Testis (tissue), 2 donors: Measurements from ENCODE around the gene MAP2K5.

Source experiments
- POLR2A ChIP-seq: fragments of 450-650 bp; IDR thresholded peaks from one replicate; pipeline ENCODE4 v1.6.1; 2017; ENCODE audit warnings: antibody characterized with exemption, mild to moderate bottlenecking, moderate library complexity
- TF ChIP-seq, protein P1 (sequence below), 3 experiments: fragments of 450-650 bp in 2 of 3; fragments of 200-600 bp in 1 of 3; sonication (generic) in 1 of 3; IDR thresholded peaks; one replicate each; pipeline ENCODE4 v1.5.1; 2016 to 2019; ENCODE audit warnings: antibody characterized with exemption in 3 of 3, mild to moderate bottlenecking in 2 of 3, moderate library complexity in 1 of 3

DNA sequence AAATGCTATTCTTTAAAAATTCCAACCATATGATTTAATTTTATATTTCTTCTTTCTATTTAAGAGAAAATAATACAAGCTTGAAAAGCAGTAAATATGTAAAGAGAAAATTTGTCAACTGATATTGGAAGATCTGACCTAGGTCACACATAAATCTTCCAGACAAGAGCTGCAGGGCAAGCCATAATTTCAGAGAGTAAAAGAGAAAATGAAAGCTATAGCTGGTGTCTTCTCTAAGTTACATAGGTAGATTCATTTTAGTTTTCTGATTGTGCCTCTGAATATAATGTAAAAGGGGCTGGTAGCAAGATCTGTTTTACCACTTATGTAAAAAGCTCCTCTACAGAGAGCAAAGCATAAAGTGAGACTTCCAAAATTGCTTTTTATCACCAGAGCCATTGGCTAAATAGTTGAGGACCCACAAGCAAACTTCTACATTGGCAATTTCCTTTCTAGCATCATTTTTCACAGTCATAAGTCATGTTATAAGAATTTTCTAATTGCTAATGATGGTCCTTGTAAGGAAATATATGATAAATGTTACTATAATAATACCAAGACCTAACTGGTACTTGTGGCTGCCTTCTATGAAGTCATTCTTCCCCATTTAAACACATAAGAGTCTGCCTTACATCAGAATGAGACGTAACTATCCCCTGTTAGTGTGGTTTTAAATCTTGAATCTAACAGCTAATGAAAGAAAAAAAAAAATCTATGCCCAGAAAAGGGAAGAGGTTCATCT, 202.0 kb downstream of the MAP2K5 start:
- TF ChIP-seq, protein P1, sequence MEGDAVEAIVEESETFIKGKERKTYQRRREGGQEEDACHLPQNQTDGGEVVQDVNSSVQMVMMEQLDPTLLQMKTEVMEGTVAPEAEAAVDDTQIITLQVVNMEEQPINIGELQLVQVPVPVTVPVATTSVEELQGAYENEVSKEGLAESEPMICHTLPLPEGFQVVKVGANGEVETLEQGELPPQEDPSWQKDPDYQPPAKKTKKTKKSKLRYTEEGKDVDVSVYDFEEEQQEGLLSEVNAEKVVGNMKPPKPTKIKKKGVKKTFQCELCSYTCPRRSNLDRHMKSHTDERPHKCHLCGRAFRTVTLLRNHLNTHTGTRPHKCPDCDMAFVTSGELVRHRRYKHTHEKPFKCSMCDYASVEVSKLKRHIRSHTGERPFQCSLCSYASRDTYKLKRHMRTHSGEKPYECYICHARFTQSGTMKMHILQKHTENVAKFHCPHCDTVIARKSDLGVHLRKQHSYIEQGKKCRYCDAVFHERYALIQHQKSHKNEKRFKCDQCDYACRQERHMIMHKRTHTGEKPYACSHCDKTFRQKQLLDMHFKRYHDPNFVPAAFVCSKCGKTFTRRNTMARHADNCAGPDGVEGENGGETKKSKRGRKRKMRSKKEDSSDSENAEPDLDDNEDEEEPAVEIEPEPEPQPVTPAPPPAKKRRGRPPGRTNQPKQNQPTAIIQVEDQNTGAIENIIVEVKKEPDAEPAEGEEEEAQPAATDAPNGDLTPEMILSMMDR (IDR thresholded peaks at IDR 0.05) = no peak
- TF ChIP-seq POLR2A = no peak
